Adrenal gland (tissue), 12 donors: ENCODE results near the gene GRHPR. TPM values are rescaled to one million over a fixed set of nuclear protein-coding genes. Genes with fewer than 3 reads are reported as not detected.

Experiments
- DNase-seq, 7 donors: peaks; one replicate each; pipeline ENCODE4 v3.0.0-alpha.2; 2019 to 2020
- H3K27ac ChIP-seq, 5 donors: fragments of 200-600 bp; sonication (generic) in 4 of 5; 1 replicate in 3 of 5; 2 replicates in 2 of 5; pipeline versions ENCODE4 v1.5.1 to v1.8.0; 2016 to 2020; ENCODE audit warnings: mild to moderate bottlenecking in 1 of 5
- H3K27me3 ChIP-seq: fragments of 200-600 bp; 2 replicates; pipeline ENCODE4 v1.8.0; 2021
- H3K36me3 ChIP-seq, 2 donors: fragments of 200-600 bp; replicated peaks in 1 of 2; 1 replicate in 1 of 2; 2 replicates in 1 of 2; pipeline versions ENCODE4 v1.5.1 to v1.8.0; 2018 to 2022
- H3K4me1 ChIP-seq, 2 donors: fragments of 200-600 bp; replicated peaks in 1 of 2; 1 replicate in 1 of 2; 2 replicates in 1 of 2; pipeline versions ENCODE4 v1.5.1 to v1.8.0; 2018 to 2021
- H3K4me3 ChIP-seq, 4 donors: fragments of 200-600 bp; sonication (generic) in 3 of 4; one replicate each; pipeline ENCODE4 v1.5.1; 2016 to 2018
- H3K9me3 ChIP-seq, 3 donors: fragments of 200-600 bp; sonication (generic) in 1 of 3; replicated peaks in 1 of 3; 1 replicate in 2 of 3; 2 replicates in 1 of 3; pipeline versions ENCODE4 v1.5.1 to v1.8.0; 2016 to 2021
- POLR2A ChIP-seq, 2 donors: fragments of 450-650 bp; IDR thresholded peaks; one replicate each; pipeline ENCODE4 v1.6.1; 2017; ENCODE audit warnings: antibody characterized with exemption in 2 of 2, mild to moderate bottlenecking in 2 of 2, moderate library complexity in 1 of 2
- WGBS, 4 donors: extraction: QIAGEN DNeasy Blood & Tissue Kit in 2 of 4; methylation state at CpG; one replicate each; pipeline versions ENCODE4 v1.1.5 to v1.1.7; 2013 to 2017; 5-methylcytosine and 5-hydroxymethylcytosine counted together
- intact Hi-C, 2 donors: fragments of 100-400 bp; cut with DNase I; formaldehyde crosslinking; loops; one replicate each; pipeline versions ENCODE4 v1.14.1 to v1.15.0; 2022 to 2023
- polyA plus RNA-seq, 3 donors: library from polyadenylated mRNA; stranded (reverse); fragments of 200-250 nt in 2 of 3; fragments of 350-450 nt in 1 of 3; fragmentation: Illumina TruSeq in 1 of 3; extraction: RNeasy Lipid Tissue Mini Kit (QIAGEN cat#74804) in 1 of 3; gene quantifications; one replicate each; pipeline ENCODE4 v1.2.3, GENCODE V29; 2013 to 2014
- total RNA-seq, 9 donors: library from RNA; depleted of rRNA in 4 of 9; stranded (reverse); fragments of >200 nt in 4 of 9; fragments of 120-200 nt in 1 of 9; fragmentation: NEBNext Ultra II Directional in 1 of 9; extraction: Animal tissue kit (Norgen Biotek cat#: 25700) in 1 of 9; gene quantifications; one replicate each; pipeline versions ENCODE4 v1.1.0 to v1.2.4, GENCODE V29; 2013 to 2023
- TF ChIP-seq, protein P1 (sequence below), 6 experiments: fragments of 450-650 bp in 4 of 6; fragments of 200-600 bp in 2 of 6; sonication (generic) in 1 of 6; IDR thresholded peaks; 1 replicate in 5 of 6; 2 replicates in 1 of 6; pipeline versions ENCODE4 v1.5.1 to v1.8.0; 2016 to 2021; ENCODE audit warnings: antibody characterized with exemption in 6 of 6, mild to moderate bottlenecking in 2 of 6, moderate library complexity in 1 of 6
- donor health status: healthy with polysubstance abuse.
- donor health status: Bipolar disorder and iron deficiency.
- donor health status: DM: yes; HTN: yes; CAD: no.
- donor health status: DM: no; HTN: no; CAD: no.
- donor health status: DM: no; HTN: no; CAD: no.
- donor health status: DM: yes; HTN: yes; CAD: no.

GRHPR gene
- total and polyA plus RNA-seq, 12 donors = 83.3 to 434 (median 230) TPM

DNA sequence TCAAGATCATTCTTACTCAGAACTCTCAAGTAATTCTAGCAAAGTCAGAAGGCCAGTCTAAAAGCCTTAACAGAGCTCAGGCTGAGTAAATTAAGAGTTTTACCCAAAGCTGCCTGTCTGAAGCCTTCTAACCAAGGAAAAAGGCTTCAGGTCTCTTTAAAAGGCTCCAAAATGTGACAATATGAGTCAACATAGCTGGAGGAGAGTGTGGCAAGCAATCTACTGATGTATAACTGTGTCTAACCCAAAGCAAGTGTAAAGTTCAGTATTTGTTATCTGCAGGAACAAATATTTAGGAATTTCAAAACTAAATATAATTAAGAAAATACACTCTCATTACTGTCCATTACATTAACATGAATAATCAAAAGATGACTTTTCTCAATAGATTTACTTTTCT lies 31.7 kb downstream of the GRHPR start:
- no peak overlapping the region for H3K27ac ChIP-seq
- H3K9me3 ChIP-seq = no peaks in the 10 kb centered on the region

DNA sequence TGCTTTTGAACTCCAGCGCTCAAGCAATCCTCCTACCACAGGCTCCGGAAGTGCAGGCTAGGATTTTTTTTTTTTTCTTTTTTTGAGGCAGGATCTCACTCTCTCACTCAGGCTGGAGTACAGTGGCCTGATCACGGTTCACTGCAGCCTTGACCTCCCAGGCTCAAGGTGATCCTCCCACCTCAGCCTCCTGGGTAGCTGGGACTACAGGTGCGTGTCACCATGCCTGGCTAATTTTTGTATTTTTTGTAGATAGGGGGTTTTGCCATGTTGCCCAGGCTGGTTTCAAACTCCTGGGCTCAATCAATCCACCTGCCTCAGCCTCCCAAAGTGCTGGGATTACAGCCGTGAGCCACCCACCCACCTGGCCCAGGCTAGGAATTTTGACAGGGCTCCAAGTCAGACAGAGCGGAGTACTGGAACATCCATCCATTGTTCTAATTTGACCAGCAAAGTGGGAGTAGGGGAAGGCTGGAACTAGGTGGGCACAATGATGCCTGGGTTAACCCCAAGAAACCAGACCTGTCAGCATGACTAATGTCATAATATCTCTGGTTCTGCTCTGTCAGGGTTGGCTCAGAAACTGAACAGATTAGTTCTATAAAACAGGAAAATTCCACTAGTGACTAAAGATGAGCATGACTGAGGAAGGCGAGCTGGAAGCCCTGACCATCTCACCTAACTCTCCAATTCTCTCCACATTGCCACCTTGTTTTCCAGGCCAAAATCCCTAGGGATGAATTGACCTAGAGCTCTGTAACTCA lies 33.6 kb downstream of the GRHPR start:
- H3K27me3 ChIP-seq = no peaks in the 10 kb centered on the region
- H3K4me1 ChIP-seq = peaks cover 11 to 42% of the 10 kb centered on the region in 2 donors
- H3K4me3 ChIP-seq = no peak overlapping the region
- no peaks in the 10 kb centered on the region for H3K9me3 ChIP-seq
- intact Hi-C loops = no loop called here
- no peak for DNase-seq
- 64 to 74% (median 67%) methylated on average over 7 of the region's 7 CpGs for WGBS, 4 donors
- TF ChIP-seq, protein P1, sequence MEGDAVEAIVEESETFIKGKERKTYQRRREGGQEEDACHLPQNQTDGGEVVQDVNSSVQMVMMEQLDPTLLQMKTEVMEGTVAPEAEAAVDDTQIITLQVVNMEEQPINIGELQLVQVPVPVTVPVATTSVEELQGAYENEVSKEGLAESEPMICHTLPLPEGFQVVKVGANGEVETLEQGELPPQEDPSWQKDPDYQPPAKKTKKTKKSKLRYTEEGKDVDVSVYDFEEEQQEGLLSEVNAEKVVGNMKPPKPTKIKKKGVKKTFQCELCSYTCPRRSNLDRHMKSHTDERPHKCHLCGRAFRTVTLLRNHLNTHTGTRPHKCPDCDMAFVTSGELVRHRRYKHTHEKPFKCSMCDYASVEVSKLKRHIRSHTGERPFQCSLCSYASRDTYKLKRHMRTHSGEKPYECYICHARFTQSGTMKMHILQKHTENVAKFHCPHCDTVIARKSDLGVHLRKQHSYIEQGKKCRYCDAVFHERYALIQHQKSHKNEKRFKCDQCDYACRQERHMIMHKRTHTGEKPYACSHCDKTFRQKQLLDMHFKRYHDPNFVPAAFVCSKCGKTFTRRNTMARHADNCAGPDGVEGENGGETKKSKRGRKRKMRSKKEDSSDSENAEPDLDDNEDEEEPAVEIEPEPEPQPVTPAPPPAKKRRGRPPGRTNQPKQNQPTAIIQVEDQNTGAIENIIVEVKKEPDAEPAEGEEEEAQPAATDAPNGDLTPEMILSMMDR (IDR thresholded peaks at IDR 0.05) = no peak
- no peak for TF ChIP-seq POLR2A (IDR thresholded peaks at IDR 0.05)
- peak overlapping the region in 2 of 5 donors; percentile 11 to 15 for H3K27ac ChIP-seq
- H3K36me3 ChIP-seq = no peaks in the 10 kb centered on the region

More for the DNA sequence above, 31.7 kb downstream of the GRHPR start:
- no peaks in the 10 kb centered on the region for H3K27me3 ChIP-seq
- peaks cover 11 to 42% of the 10 kb centered on the region in 2 donors for H3K4me1 ChIP-seq
- H3K36me3 ChIP-seq = no peaks in the 10 kb centered on the region
- TF ChIP-seq POLR2A (IDR thresholded peaks at IDR 0.05) = no peak
- TF ChIP-seq, protein P1 (IDR thresholded peaks at IDR 0.05) = no peak
- no peak overlapping the region for H3K4me3 ChIP-seq
- intact Hi-C loops = no loop called here
- no peak for DNase-seq

DNA sequence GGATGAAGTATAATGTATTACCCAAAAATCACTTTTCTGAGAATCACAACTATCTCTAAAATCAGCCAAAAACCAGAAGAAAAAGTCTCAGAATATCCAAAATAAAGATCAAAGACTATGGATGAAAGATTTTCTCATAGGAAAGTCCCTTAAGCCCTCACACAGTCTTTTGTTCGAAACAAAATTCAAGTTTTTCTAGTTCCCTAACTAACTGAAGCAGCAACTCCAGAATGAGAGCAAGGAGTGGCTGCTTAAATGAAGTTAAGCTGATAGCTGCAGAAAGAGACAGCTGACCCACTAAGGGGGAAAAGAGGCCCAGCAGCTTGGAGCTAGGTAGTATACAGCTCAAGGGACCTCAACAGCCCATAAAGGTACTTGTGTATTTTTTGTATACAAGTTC lies 34.3 kb downstream of the GRHPR start:
- intact Hi-C loops = no loop called here

DNA sequence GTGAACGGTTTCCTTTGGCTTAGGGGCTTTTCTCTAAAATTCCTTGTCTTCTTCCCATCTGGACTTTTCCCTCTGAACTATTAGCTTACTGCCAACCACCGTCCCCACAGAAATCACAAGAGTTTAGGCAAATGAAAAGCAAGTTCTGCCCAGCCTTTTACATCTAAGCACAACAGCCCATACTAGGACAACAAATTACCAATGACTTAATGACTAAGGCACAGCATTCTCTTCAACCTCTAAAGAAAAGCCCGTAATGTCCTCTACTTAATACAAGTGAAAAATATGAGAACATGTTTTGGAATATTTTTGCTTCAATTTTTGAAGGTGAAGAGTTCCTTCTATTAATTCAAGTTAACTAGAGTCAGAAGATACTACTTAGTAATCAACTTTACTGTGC lies 41.5 kb downstream of the GRHPR start:
- no peaks in the 10 kb centered on the region for H3K9me3 ChIP-seq
- intact Hi-C loops = loop anchor here in 1 of 2 donors (5.0 kb wide), 1 partner anchor 37 kb away; no protein-coding TSS in a partner anchor
- no peak for TF ChIP-seq POLR2A (IDR thresholded peaks at IDR 0.05)
- TF ChIP-seq, protein P1 (IDR thresholded peaks at IDR 0.05) = no peak
- peaks cover 11 to 26% of the 10 kb centered on the region in 2 donors for H3K4me1 ChIP-seq
- DNase-seq = no peak
- no peaks in the 10 kb centered on the region for H3K27me3 ChIP-seq
- H3K36me3 ChIP-seq = no peaks in the 10 kb centered on the region
- peak overlapping the region in 4 of 5 donors; percentile 98 to 100 (median 99) for H3K27ac ChIP-seq
- peak overlapping the region in 2 of 4 donors; percentile 86 to 87 for H3K4me3 ChIP-seq
- 27 to 49% (median 35%) methylated on average over 3 of the region's 3 CpGs for WGBS, 4 donors

More for the DNA sequence above, 34.3 kb downstream of the GRHPR start:
- DNase-seq = no peak
- Histone ChIP-seq H3K4me1 (peaks cover 8 to 39% of the 10 kb centered on the region in 2 donors), H3K27me3 (no peaks in the 10 kb centered on the region), H3K27ac (peak overlapping the region in 1 of 5 donors; percentile 15), H3K36me3 (no peaks in the 10 kb centered on the region), H3K4me3 (no peak overlapping the region), H3K9me3 (no peaks in the 10 kb centered on the region)
- WGBS, 4 donors = 78 to 89% (median 80%) methylated on average over 1 of the region's 1 CpG
- TF ChIP-seq, protein P1 (IDR thresholded peaks at IDR 0.05) = no peak
- no peak for TF ChIP-seq POLR2A (IDR thresholded peaks at IDR 0.05)
